Measurements from ENCODE around the gene SH3RF2. TPM values are rescaled to one million over a fixed set of nuclear protein-coding genes. Genes with fewer than 3 reads are reported as not detected.

The SH3RF2 gene
- total and polyA plus RNA-seq, 7 experiments from 2014 or later = 0.22 to 0.61 TPM; not detected in 5

DNA sequence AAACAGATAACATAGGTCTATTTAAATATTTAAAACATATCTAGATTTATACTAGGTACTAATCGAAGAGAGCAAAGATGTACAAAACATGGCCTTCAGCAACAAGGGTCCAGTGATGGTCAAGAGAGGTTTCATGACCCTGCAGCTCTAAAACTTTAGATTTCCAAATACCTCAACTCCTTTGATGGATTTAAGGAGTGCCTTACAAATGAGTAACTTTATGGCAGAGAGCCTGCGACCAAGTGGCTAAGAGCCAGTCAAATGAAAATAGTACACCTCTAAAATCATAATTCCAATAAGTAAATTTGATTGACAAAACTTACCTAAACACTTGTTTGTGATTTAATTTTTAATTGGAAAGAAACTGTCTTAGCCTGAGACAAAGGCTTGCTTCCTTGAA is 4.7 kb upstream of the SH3RF2 start:
- H3K4me1 Mint-ChIP-seq = peaks cover 0 to 12% (median 8%) of the 10 kb centered on the region in 7 donors
- Histone ChIP-seq H3K36me3 (ENCODE audit: control insufficient read depth in 2 of 3, insufficient read depth in 3 of 3, low read length in 3 of 3) (no peaks in the 10 kb centered on the region), H3K9me3 (ENCODE audit: control insufficient read depth in 2 of 3, low read length in 3 of 3) (no peaks in the 10 kb centered on the region), H3K27me3 (ENCODE audit: control insufficient read depth in 2 of 2, insufficient read depth in 2 of 2, low read length in 2 of 2) (no peaks in the 10 kb centered on the region), H3K4me1 (ENCODE audit: control insufficient read depth in 2 of 2, insufficient read depth in 2 of 2, low read length in 2 of 2) (no peaks in the 10 kb centered on the region), H3K4me3 (ENCODE audit: low read length) (no peak overlapping the region), H3K27ac (ENCODE audit: low read depth, low read length) (no peak overlapping the region)
- ChIA-PET POLR2A (no interaction called here), CTCF (no interaction called here)
- H3K9me3 Mint-ChIP-seq = peaks cover 0 to 9% (median 3%) of the 10 kb centered on the region in 11 donors
- ATAC-seq (no peak), DNase-seq (no peak)
- peaks cover 27 to 45% (median 28%) of the 10 kb centered on the region in 5 donors for H3K27me3 Mint-ChIP-seq
- H3K36me3 Mint-ChIP-seq = no peaks in the 10 kb centered on the region
- intact Hi-C loops (cut with micrococcal nuclease) = no loop called here
- no peak overlapping the region for H3K27ac Mint-ChIP-seq
- no peak overlapping the region for H3K4me3 Mint-ChIP-seq

DNA sequence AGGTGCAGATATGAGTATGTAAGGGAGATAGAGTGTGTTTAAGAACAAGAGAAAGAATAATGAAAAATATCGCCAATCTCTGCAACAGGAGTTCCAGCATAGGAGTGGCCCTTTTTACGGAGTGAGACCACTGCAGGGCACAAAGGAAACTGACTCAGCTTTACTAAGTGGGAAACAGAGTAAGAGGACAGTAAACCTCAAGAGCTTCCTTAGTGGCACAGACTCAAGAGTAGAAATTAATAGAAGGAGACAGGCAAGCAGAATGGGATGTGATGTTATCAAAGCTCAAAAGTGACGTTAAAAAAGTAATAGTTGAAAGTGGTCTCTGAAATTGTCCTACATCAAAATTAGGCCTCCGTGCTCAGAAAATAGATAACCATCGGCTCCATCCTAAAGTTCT is 2.1 kb upstream of the SH3RF2 start:
- Histone ChIP-seq H3K36me3 (ENCODE audit: control insufficient read depth in 2 of 3, insufficient read depth in 3 of 3, low read length in 3 of 3) (no peaks in the 10 kb centered on the region), H3K4me1 (ENCODE audit: control insufficient read depth in 2 of 2, insufficient read depth in 2 of 2, low read length in 2 of 2) (no peaks in the 10 kb centered on the region), H3K27ac (ENCODE audit: low read depth, low read length) (no peak overlapping the region), H3K9me3 (ENCODE audit: control insufficient read depth in 2 of 3, low read length in 3 of 3) (no peaks in the 10 kb centered on the region), H3K4me3 (ENCODE audit: low read length) (no peak overlapping the region), H3K27me3 (ENCODE audit: control insufficient read depth in 2 of 2, insufficient read depth in 2 of 2, low read length in 2 of 2) (no peaks in the 10 kb centered on the region)
- CTCF ChIA-PET = no interaction called here
- H3K4me3 Mint-ChIP-seq = no peak overlapping the region
- H3K9me3 Mint-ChIP-seq = peaks cover 0 to 9% (median 3%) of the 10 kb centered on the region in 11 donors
- POLR2A ChIA-PET = no interaction called here
- peaks cover 0 to 14% (median 10%) of the 10 kb centered on the region in 7 donors for H3K4me1 Mint-ChIP-seq
- peaks cover 34 to 63% (median 40%) of the 10 kb centered on the region in 5 donors for H3K27me3 Mint-ChIP-seq
- no peak overlapping the region for H3K27ac Mint-ChIP-seq
- intact Hi-C loops (cut with micrococcal nuclease) = no loop called here
- DNase-seq (no peak), ATAC-seq (no peak)
- H3K36me3 Mint-ChIP-seq = no peaks in the 10 kb centered on the region

DNA sequence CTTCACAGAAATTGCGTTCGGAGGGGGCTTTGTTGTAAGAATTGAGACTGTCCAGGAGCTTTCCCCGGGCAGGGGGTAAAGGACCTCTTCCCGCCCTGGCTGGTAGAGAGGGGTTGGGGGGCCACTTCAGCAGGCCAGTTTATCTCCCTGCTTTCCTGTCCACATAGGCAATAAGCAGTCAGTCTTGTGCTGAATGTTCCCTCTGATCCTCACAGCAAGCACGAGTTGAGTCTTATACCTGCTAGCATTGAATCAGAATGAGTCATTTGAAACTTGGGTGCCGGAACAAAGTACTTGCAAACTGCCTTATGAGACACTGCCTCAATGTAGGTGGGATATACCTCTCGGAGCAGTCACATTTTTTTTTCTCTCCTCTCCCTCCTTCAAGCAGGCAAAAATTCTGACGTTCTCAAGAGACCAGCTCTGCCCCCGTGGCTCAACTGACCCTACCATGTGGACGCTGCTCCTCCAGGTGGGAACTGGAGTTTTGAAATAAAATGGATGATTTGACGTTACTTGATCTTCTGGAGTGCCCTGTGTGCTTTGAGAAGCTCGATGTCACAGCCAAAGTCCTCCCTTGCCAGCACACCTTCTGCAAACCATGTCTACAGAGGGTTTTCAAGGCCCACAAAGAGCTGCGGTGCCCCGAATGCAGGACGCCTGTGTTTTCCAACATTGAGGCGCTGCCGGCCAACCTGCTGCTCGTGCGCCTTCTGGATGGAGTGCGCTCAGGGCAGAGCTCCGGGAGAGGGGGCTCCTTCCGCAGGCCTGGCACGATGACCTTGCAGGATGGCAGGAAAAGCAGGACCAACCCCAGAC is 1.3 kb downstream of the SH3RF2 start:
- H3K4me3 Mint-ChIP-seq = no peak overlapping the region
- H3K27me3 Mint-ChIP-seq = peaks cover 38 to 67% (median 47%) of the 10 kb centered on the region in 5 donors
- H3K4me3 ChIP-seq (ENCODE audit: low read length) = no peak overlapping the region
- peaks cover 0 to 8% (median under 1%) of the 10 kb centered on the region in 11 donors for H3K9me3 Mint-ChIP-seq
- no peak for DNase-seq
- ChIA-PET POLR2A (no interaction called here), CTCF (no interaction called here)
- no peaks in the 10 kb centered on the region for H3K36me3 Mint-ChIP-seq
- no peak overlapping the region for H3K27ac Mint-ChIP-seq
- H3K4me1 ChIP-seq (ENCODE audit: control insufficient read depth in 2 of 2, insufficient read depth in 2 of 2, low read length in 2 of 2) = no peaks in the 10 kb centered on the region
- no peak for ATAC-seq
- H3K27me3 ChIP-seq (ENCODE audit: control insufficient read depth in 2 of 2, insufficient read depth in 2 of 2, low read length in 2 of 2) = no peaks in the 10 kb centered on the region
- H3K4me1 Mint-ChIP-seq = peaks cover 0 to 19% (median 10%) of the 10 kb centered on the region in 7 donors
- H3K27ac ChIP-seq (ENCODE audit: low read depth, low read length) = no peak overlapping the region
- H3K36me3 ChIP-seq (ENCODE audit: control insufficient read depth in 2 of 3, insufficient read depth in 3 of 3, low read length in 3 of 3) = no peaks in the 10 kb centered on the region
- intact Hi-C loops (cut with micrococcal nuclease) = no loop called here
- H3K9me3 ChIP-seq (ENCODE audit: control insufficient read depth in 2 of 3, low read length in 3 of 3) = no peaks in the 10 kb centered on the region

DNA sequence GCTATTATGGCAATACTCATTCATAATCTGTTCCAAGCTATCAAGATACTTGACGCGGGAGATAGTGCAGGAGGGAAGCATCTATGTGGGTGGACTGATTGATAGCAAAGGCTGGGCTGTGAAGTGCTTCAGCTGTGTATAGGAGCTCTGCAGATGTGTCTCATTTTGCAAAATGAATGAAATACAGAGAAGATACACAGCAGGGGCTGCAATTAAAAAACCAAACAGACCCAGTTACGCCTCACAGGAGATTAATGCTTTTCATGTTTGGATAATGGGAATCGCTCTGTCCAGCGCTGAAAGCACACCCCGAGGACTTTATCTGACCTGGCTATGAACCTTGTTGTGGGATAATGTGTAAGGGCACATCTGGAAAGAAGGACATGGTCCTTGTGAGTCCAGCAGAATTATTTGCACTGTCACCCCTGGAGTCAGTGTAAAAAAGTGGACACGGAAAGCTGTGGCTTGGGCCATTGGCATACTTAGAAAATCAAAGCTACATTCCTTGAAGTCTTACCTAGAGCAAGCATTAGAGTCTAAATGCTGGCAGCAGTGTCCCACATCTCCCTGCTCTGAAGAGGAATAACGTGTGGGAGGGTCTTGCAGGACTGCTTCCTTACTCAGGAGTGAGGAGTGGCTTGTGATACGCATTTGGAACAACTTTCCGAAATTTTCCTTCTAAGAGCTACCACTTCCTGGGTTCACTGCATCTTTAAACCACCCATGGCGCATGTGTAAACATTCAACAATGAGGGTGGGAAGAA is 2.6 kb downstream of the SH3RF2 start:
- H3K27ac Mint-ChIP-seq = no peak overlapping the region
- POLR2A ChIA-PET = no interaction called here

DNA sequence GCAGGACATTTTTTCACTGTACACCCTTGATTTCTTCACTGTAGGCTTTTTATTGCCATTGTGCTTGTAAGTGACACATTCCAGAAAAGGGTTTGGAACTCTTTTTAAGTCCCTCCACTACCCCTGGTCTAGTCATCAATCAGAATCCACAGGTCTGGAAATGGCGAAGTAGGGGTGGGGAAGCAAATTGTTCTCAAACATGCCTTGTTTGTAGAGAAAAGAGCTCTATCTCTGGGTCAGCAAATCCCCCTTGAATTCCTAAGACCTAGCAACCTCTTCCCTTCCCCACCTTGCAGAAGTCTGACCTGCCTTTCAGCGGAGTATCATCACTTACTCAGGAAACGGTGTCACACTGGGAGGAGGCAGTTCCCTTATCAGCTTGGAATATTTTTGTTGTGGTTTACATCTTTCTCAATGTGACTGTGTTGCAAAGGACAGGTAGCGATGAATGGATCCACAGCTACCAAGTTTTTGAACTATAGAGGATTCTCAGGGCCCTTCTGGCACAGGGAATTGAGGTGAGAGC is 3.2 kb downstream of the SH3RF2 start:
- H3K4me3 Mint-ChIP-seq = no peak overlapping the region
- Histone ChIP-seq H3K36me3 (ENCODE audit: control insufficient read depth in 2 of 3, insufficient read depth in 3 of 3, low read length in 3 of 3) (no peaks in the 10 kb centered on the region), H3K4me1 (ENCODE audit: control insufficient read depth in 2 of 2, insufficient read depth in 2 of 2, low read length in 2 of 2) (no peaks in the 10 kb centered on the region), H3K27me3 (ENCODE audit: control insufficient read depth in 2 of 2, insufficient read depth in 2 of 2, low read length in 2 of 2) (no peaks in the 10 kb centered on the region), H3K27ac (ENCODE audit: low read depth, low read length) (no peak overlapping the region), H3K4me3 (ENCODE audit: low read length) (no peak overlapping the region), H3K9me3 (ENCODE audit: control insufficient read depth in 2 of 3, low read length in 3 of 3) (no peaks in the 10 kb centered on the region)
- DNase-seq (no peak), ATAC-seq (no peak)
- H3K9me3 Mint-ChIP-seq = peaks cover 0 to 1% (median 0%) of the 10 kb centered on the region in 11 donors
- ChIA-PET POLR2A (no interaction called here), CTCF (no interaction called here)
- peaks cover 28 to 55% (median 48%) of the 10 kb centered on the region in 5 donors for H3K27me3 Mint-ChIP-seq
- peaks cover 0 to 25% (median 7%) of the 10 kb centered on the region in 7 donors for H3K4me1 Mint-ChIP-seq
- H3K27ac Mint-ChIP-seq = no peak overlapping the region
- intact Hi-C loops (cut with micrococcal nuclease) = no loop called here
- no peaks in the 10 kb centered on the region for H3K36me3 Mint-ChIP-seq

More for the DNA sequence above, 2.6 kb downstream of the SH3RF2 start:
- H3K27me3 Mint-ChIP-seq = peaks cover 34 to 58% (median 47%) of the 10 kb centered on the region in 5 donors
- no peak overlapping the region for H3K4me3 Mint-ChIP-seq
- Histone ChIP-seq H3K9me3 (ENCODE audit: control insufficient read depth in 2 of 3, low read length in 3 of 3) (no peaks in the 10 kb centered on the region), H3K4me3 (ENCODE audit: low read length) (no peak overlapping the region), H3K36me3 (ENCODE audit: control insufficient read depth in 2 of 3, insufficient read depth in 3 of 3, low read length in 3 of 3) (no peaks in the 10 kb centered on the region), H3K4me1 (ENCODE audit: control insufficient read depth in 2 of 2, insufficient read depth in 2 of 2, low read length in 2 of 2) (no peaks in the 10 kb centered on the region), H3K27me3 (ENCODE audit: control insufficient read depth in 2 of 2, insufficient read depth in 2 of 2, low read length in 2 of 2) (no peaks in the 10 kb centered on the region), H3K27ac (ENCODE audit: low read depth, low read length) (no peak overlapping the region)
- no peaks in the 10 kb centered on the region for H3K36me3 Mint-ChIP-seq
- peaks cover 0 to 24% (median 7%) of the 10 kb centered on the region in 7 donors for H3K4me1 Mint-ChIP-seq
- DNase-seq (no peak), ATAC-seq (no peak)
- CTCF ChIA-PET = no interaction called here
- intact Hi-C loops (cut with micrococcal nuclease) = no loop called here
- H3K9me3 Mint-ChIP-seq = peaks cover 0 to 6% (median 0%) of the 10 kb centered on the region in 11 donors

DNA sequence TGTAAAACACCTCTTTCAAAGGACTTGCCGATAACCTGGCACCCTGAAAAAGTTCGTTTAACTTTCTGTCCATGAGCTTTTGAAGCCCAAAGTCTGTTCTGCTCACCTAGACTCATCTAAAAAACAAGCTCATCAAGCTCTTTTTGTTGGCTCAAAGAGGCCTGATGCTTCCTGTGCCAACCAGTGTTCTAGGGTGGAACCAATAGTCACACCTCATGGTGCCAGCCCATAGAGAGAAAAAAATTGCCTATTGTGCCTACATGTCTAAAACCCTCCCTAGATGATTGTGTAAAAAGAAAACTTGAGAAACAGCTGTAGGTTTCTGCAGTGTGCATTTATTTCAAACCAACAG is 4.7 kb downstream of the SH3RF2 start:
- no peak for ATAC-seq

More for the DNA sequence above, 4.7 kb downstream of the SH3RF2 start:
- Mint-ChIP-seq H3K4me1 (peaks cover 0 to 29% (median 7%) of the 10 kb centered on the region in 7 donors), H3K27me3 (peaks cover 17 to 51% (median 37%) of the 10 kb centered on the region in 5 donors), H3K4me3 (no peak overlapping the region), H3K36me3 (peaks cover 0 to 3% (median 0%) of the 10 kb centered on the region in 5 donors), H3K27ac (no peak overlapping the region), H3K9me3 (no peaks in the 10 kb centered on the region)
- DNase-seq = no peak
- Histone ChIP-seq H3K36me3 (ENCODE audit: control insufficient read depth in 2 of 3, insufficient read depth in 3 of 3, low read length in 3 of 3) (no peaks in the 10 kb centered on the region), H3K4me3 (ENCODE audit: low read length) (no peak overlapping the region), H3K27me3 (ENCODE audit: control insufficient read depth in 2 of 2, insufficient read depth in 2 of 2, low read length in 2 of 2) (no peaks in the 10 kb centered on the region), H3K4me1 (ENCODE audit: control insufficient read depth in 2 of 2, insufficient read depth in 2 of 2, low read length in 2 of 2) (no peaks in the 10 kb centered on the region), H3K27ac (ENCODE audit: low read depth, low read length) (no peak overlapping the region), H3K9me3 (ENCODE audit: control insufficient read depth in 2 of 3, low read length in 3 of 3) (no peaks in the 10 kb centered on the region)
- ChIA-PET CTCF (no interaction called here), POLR2A (no interaction called here)
- intact Hi-C loops (cut with micrococcal nuclease) = no loop called here

All from naive thymus-derived CD4-positive, alpha-beta T cell (primary cell).